H1 (cell line): ENCODE data around the gene GCK. TPM values are rescaled to one million over a fixed set of nuclear protein-coding genes. Genes with fewer than 3 reads are reported as not detected.

ENCODE experiments used
- CTCF ChIA-PET: fragments of 300-600 bp; sonication (Branson Sonifier 250); formaldehyde crosslinking; loops from one replicate; lab custom pipeline; 2021; ENCODE audit not compliant: partially characterized antibody; lab: Charles Lee
- POLR2A ChIA-PET: fragments of 300-600 bp; sonication (Branson Sonifier 250); formaldehyde crosslinking; loops from one replicate; lab custom pipeline; 2021; ENCODE audit warnings: inconsistent platforms; ENCODE audit not compliant: partially characterized antibody; lab: Charles Lee
- DNase-seq, 2 experiments: peaks; one replicate each; pipeline versions ENCODE4 v3.0.0 to v3.0.0-alpha.2; 2010 to 2022; ENCODE audit warnings: low spot score in 2 of 2, low read depth in 1 of 2, mixed read lengths in 1 of 2
- FAIRE-seq: peaks from 2 replicates; lab custom pipeline; 2011; peaks lifted over from hg19 to GRCh38; lab: Jason Lieb, UNC
- H2AFZ ChIP-seq: 2 replicates; pipeline ENCODE4 v1.8.1; 2012; ENCODE audit warnings: low read length, inconsistent platforms
- H2AK5ac ChIP-seq: 2 replicates; pipeline ENCODE4 v1.6.1; 2013; ENCODE audit warnings: low read depth, low read length
- H2BK120ac ChIP-seq: replicated peaks from 2 replicates; pipeline ENCODE3; 2013; ENCODE audit warnings: low read depth, low read length, inconsistent platforms
- H2BK12ac ChIP-seq: 2 replicates; pipeline ENCODE4 v1.6.1; 2013; ENCODE audit warnings: low read depth, low read length
- H2BK15ac ChIP-seq: 2 replicates; pipeline ENCODE4 v1.6.1; 2013; ENCODE audit warnings: low read length
- H2BK20ac ChIP-seq: 2 replicates; pipeline ENCODE4 v1.6.1; 2013; ENCODE audit warnings: low read length
- H2BK5ac ChIP-seq: 2 replicates; pipeline ENCODE4 v1.6.1; 2013; ENCODE audit warnings: low read depth, low read length
- H3K14ac ChIP-seq: 2 replicates; pipeline ENCODE4 v1.6.1; 2013; ENCODE audit warnings: inconsistent platforms; ENCODE audit not compliant: insufficient read length
- H3K18ac ChIP-seq: 2 replicates; pipeline ENCODE4 v1.6.1; 2013; ENCODE audit warnings: low read length; ENCODE audit errors: extremely low read depth
- H3K23ac ChIP-seq: 2 replicates; pipeline ENCODE4 v1.6.1; 2013; ENCODE audit warnings: inconsistent platforms; ENCODE audit not compliant: insufficient read length
- H3K23me2 ChIP-seq: 2 replicates; pipeline ENCODE4 v1.6.1; 2013; ENCODE audit warnings: low read depth, low read length
- H3K27ac ChIP-seq: 2 replicates; pipeline ENCODE4 v1.6.1; 2011; ENCODE audit warnings: low read depth, low read length, inconsistent platforms
- H3K27me3 ChIP-seq, 4 experiments: replicated peaks in 1 of 4; 1 replicate in 1 of 4; 2 replicates in 3 of 4; pipeline versions ENCODE4 v1.6.1 to v1.8.1; 2011 to 2013; ENCODE audit warnings: low read length in 3 of 4, mild to moderate bottlenecking in 3 of 4, inconsistent platforms in 2 of 4, mixed read lengths in 2 of 4, moderate library complexity in 1 of 4; ENCODE audit not compliant: control insufficient read depth in 3 of 4, insufficient read depth in 3 of 4; ENCODE audit errors: extremely low read depth in 1 of 4
- H3K36me3 ChIP-seq, 4 experiments: 2 replicates each; pipeline versions ENCODE4 v1.6.1 to v1.8.1; 2011 to 2013; ENCODE audit warnings: mild to moderate bottlenecking in 4 of 4, low read length in 3 of 4, moderate library complexity in 2 of 4, control low read depth in 1 of 4, inconsistent platforms in 1 of 4; ENCODE audit not compliant: insufficient read depth in 4 of 4, control insufficient read depth in 2 of 4
- H3K4ac ChIP-seq: replicated peaks from 2 replicates; pipeline ENCODE3; 2013; ENCODE audit warnings: low read length, low read depth, mixed read lengths, inconsistent platforms; ENCODE audit not compliant: insufficient read length
- H3K4me1 ChIP-seq, 4 experiments: replicated peaks in 1 of 4; 1 replicate in 1 of 4; 2 replicates in 3 of 4; pipeline versions ENCODE4 v1.6.1 to v1.8.1; 2011 to 2013; ENCODE audit warnings: low read length in 3 of 4, inconsistent platforms in 2 of 4, mixed read lengths in 1 of 4; ENCODE audit not compliant: insufficient read depth in 4 of 4, control insufficient read depth in 3 of 4
- H3K4me2 ChIP-seq, 2 experiments: 2 replicates each; pipeline versions ENCODE4 v1.6.1 to v1.8.1; 2011 to 2013; ENCODE audit warnings: low read depth in 2 of 2, low read length in 2 of 2, control low read depth in 1 of 2, inconsistent platforms in 1 of 2, mild to moderate bottlenecking in 1 of 2; ENCODE audit not compliant: insufficient read depth in 1 of 2
- H3K4me3 ChIP-seq, 4 experiments: fragments of 200-600, 300-600 bp in 1 of 4; sonication (generic), shearing (Covaris generic), sonication (Bioruptor Twin) in 1 of 4; 2 replicates each; pipeline versions ENCODE4 v1.5.1 to v1.8.1; 2011 to 2016; ENCODE audit warnings: low read length in 4 of 4, low read depth in 3 of 4, control low read depth in 2 of 4, inconsistent platforms in 2 of 4, mild to moderate bottlenecking in 2 of 4, mixed read lengths in 1 of 4, moderate library complexity in 1 of 4; ENCODE audit not compliant: insufficient read depth in 2 of 4; ENCODE audit errors: extremely low read depth in 1 of 4
- H3K56ac ChIP-seq: replicated peaks from 2 replicates; pipeline ENCODE3; 2013; ENCODE audit warnings: low read depth, mild to moderate bottlenecking, mixed read lengths, low read length, inconsistent platforms; ENCODE audit not compliant: insufficient read length
- H3K79me1 ChIP-seq: 2 replicates; pipeline ENCODE4 v1.6.1; 2013; ENCODE audit warnings: low read depth, low read length, control low read depth
- H3K79me2 ChIP-seq, 2 experiments: 2 replicates each; pipeline versions ENCODE4 v1.6.1 to v1.8.1; 2012 to 2013; ENCODE audit warnings: low read length in 2 of 2, mild to moderate bottlenecking in 2 of 2, inconsistent platforms in 1 of 2; ENCODE audit not compliant: insufficient read depth in 2 of 2, control insufficient read depth in 1 of 2
- H3K9ac ChIP-seq, 4 experiments: replicated peaks in 1 of 4; 1 replicate in 1 of 4; 2 replicates in 3 of 4; pipeline versions ENCODE4 v1.6.1 to v1.8.1; 2011 to 2013; ENCODE audit warnings: low read depth in 3 of 4, low read length in 3 of 4, control low read depth in 2 of 4, mild to moderate bottlenecking in 2 of 4, moderate library complexity in 2 of 4, inconsistent platforms in 1 of 4; ENCODE audit errors: extremely low read depth in 1 of 4
- H3K9me3 ChIP-seq, 2 experiments: 2 replicates each; pipeline versions ENCODE4 v1.6.1 to v1.8.1; 2012 to 2013; ENCODE audit warnings: mild to moderate bottlenecking in 2 of 2, moderate library complexity in 2 of 2, control low read depth in 1 of 2, inconsistent platforms in 1 of 2, low read depth in 1 of 2, low read length in 1 of 2, mixed read lengths in 1 of 2; ENCODE audit not compliant: insufficient read depth in 2 of 2
- H4K20me1 ChIP-seq, 2 experiments: replicated peaks in 1 of 2; 2 replicates each; pipeline versions ENCODE3 to v1.8.1; 2011 to 2013; ENCODE audit warnings: inconsistent platforms in 2 of 2, low read length in 2 of 2, mild to moderate bottlenecking in 1 of 2; ENCODE audit not compliant: insufficient read depth in 2 of 2, control insufficient read depth in 1 of 2
- H4K5ac ChIP-seq: 2 replicates; pipeline ENCODE4 v1.6.1; 2013; ENCODE audit warnings: low read length, low read depth, mixed read lengths, inconsistent platforms; ENCODE audit not compliant: insufficient read length
- H4K8ac ChIP-seq: 2 replicates; pipeline ENCODE4 v1.8.0; 2013; ENCODE audit warnings: mild to moderate bottlenecking, moderate library complexity, low read length, inconsistent platforms; ENCODE audit not compliant: insufficient read depth; ENCODE audit errors: extremely low read depth
- H4K91ac ChIP-seq: replicated peaks from 2 replicates; pipeline ENCODE3; 2013; ENCODE audit warnings: low read length, mixed read lengths, inconsistent platforms; ENCODE audit not compliant: insufficient read length
- CHD2 ChIP-seq: IDR thresholded peaks from 2 replicates; pipeline ENCODE4 v1.6.1; 2012; ENCODE audit warnings: low read length, improper control_type of control experiment
- NRF1 ChIP-seq: IDR thresholded peaks from 2 replicates; pipeline ENCODE4 v1.6.1; 2011; ENCODE audit warnings: mild to moderate bottlenecking, low read depth, low read length, improper control_type of control experiment
- RFX5 ChIP-seq: IDR thresholded peaks from 2 replicates; pipeline ENCODE4 v1.6.1; 2011; ENCODE audit warnings: low read depth, low read length, improper control_type of control experiment, borderline replicate concordance
- SAP30 ChIP-seq: fragments of 300-600 bp; sonication (generic); IDR thresholded peaks from 2 replicates; pipeline ENCODE4 v1.7.1; 2012; ENCODE audit warnings: low read length, moderate library complexity, mild to moderate bottlenecking, inconsistent platforms; ENCODE audit not compliant: insufficient read depth, insufficient replicate concordance
- SIN3A ChIP-seq, 2 experiments: IDR thresholded peaks in 1 of 2; conservative IDR thresholded peaks in 1 of 2; 2 replicates each; pipeline ENCODE4 v1.6.1; 2011 to 2012; ENCODE audit warnings: low read length in 2 of 2, improper control_type of control experiment in 1 of 2, low read depth in 1 of 2, mild to moderate bottlenecking in 1 of 2
- SP1 ChIP-seq: IDR thresholded peaks from 2 replicates; pipeline ENCODE4 v1.6.1; 2011; ENCODE audit warnings: low read depth, low read length
- SRF ChIP-seq: IDR thresholded peaks from 2 replicates; pipeline ENCODE4 v1.6.1; 2011; ENCODE audit warnings: mild to moderate bottlenecking, low read depth, low read length, moderate library complexity
- SUZ12 ChIP-seq: fragments of 200-600 bp; sonication (generic); IDR thresholded peaks from 2 replicates; pipeline ENCODE4 v1.6.1; 2012; ENCODE audit warnings: mild to moderate bottlenecking, inconsistent platforms, low read length, moderate library complexity, mixed read lengths
- TCF12 ChIP-seq: IDR thresholded peaks from 2 replicates; pipeline ENCODE4 v1.6.1; 2011; ENCODE audit warnings: low read depth, mild to moderate bottlenecking, low read length
- WGBS, 2 experiments: shearing (Covaris generic) in 1 of 2; methylation state at CpG; one replicate each; pipeline versions ENCODE4 v1.1.6 to v1.1.7; 2013 to 2015; ENCODE audit warnings: low lambda C conversion rate in 2 of 2, mixed read lengths in 2 of 2, inconsistent platforms in 1 of 2, low coverage in 1 of 2, missing lambda C conversion rate in 1 of 2; ENCODE audit not compliant: insufficient replicate concordance in 2 of 2, insufficient coverage in 1 of 2, insufficient read length in 1 of 2; ENCODE audit errors: extremely low coverage in 1 of 2, missing lambda C conversion rate in 1 of 2; 5-methylcytosine and 5-hydroxymethylcytosine counted together
- polyA plus RNA-seq, 7 experiments: library from polyadenylated mRNA; depleted of rRNA in 3 of 7; stranded (reverse) in 5 of 7; unstranded in 2 of 7; fragments of >200 nt in 5 of 7; fragments of 200-250 nt in 2 of 7; gene quantifications; 1 replicate in 5 of 7; 2 replicates in 1 of 7; 4 replicates in 1 of 7; pipeline versions ENCODE4 v1.2.1 to v1.2.3, GENCODE V29; 2011 to 2013; ENCODE audit warnings: missing spikeins in 2 of 7, mixed read lengths in 2 of 7
- total RNA-seq: library from RNA; stranded (reverse); fragmentation: NEBNext Ultra II Directional; extraction: Animal tissue kit (Norgen Biotek cat#: 25700); gene quantifications from 2 replicates; pipeline ENCODE4 v1.2.1, GENCODE V29; 2021
- TF ChIP-seq, protein P1 (sequence below): IDR thresholded peaks from 2 replicates; pipeline ENCODE4 v1.6.1; 2012; ENCODE audit warnings: inconsistent platforms

The GCK gene
- total and polyA plus RNA-seq, 2 of the 8 experiments (the other 6 are each of a cell fraction or from before 2014, with no cell fraction given), result 2.4 to 4.9 TPM

DNA sequence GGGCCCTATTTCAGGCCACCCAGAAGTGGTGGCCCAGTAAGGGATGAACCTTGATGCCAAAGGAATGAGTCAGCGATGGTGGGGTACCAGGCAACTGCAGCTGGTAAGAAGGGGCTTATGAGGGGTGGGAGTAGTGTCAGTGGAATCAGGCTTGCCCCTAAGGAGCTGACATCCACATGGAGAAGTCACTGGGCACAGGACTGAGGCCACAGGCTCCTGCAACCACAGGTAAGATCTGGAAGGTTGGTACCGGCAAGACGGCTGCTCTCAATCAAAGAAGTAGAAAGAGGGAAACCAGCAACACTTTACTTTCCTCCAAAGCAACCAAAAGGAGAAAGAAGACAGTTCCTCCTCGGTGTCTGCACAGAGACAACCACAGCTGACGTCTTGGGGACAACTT lies 2.5 kb downstream of the GCK start:
- 81% methylated on average over 5 of the region's 5 CpGs; no CpG with 5 or more reads in 1 of the 2 experiments for WGBS, 2 experiments
- no peak overlapping the region for H2BK120ac ChIP-seq
- no peaks in the 10 kb centered on the region for H3K79me1 ChIP-seq

More for the DNA sequence above, 2.5 kb downstream of the GCK start:
- Histone ChIP-seq H2BK20ac (no peak overlapping the region), H3K27ac (no peak overlapping the region), H2AFZ (no peak overlapping the region), H3K9me3 (peaks cover 10 to 12% of the 10 kb centered on the region in 2 experiments; a peak in 2 of 4 replicates), H2BK5ac (no peak overlapping the region), H3K9ac (no peak overlapping the region), H3K4ac (no peak overlapping the region), H3K56ac (no peak overlapping the region), H4K20me1 (no peaks in the 10 kb centered on the region), H3K27me3 (peaks cover 0 to 3% (median 0%) of the 10 kb centered on the region in 4 experiments; a peak in 2 of 7 replicates), H3K36me3 (no peaks in the 10 kb centered on the region), H3K4me3 (no peak overlapping the region), H3K23ac (no peak overlapping the region), H3K79me2 (no peaks in the 10 kb centered on the region), H3K23me2 (no peaks in the 10 kb centered on the region), H2BK12ac (0 out of 2 replicates have a peak overlapping the region, but pooled peaks have one; percentile 27), H3K4me1 (peaks cover 0 to 4% (median 0%) of the 10 kb centered on the region in 4 experiments; a peak in 4 of 7 replicates), H2AK5ac (no peak overlapping the region; the same call in 1 of the 2 replicates), H2BK15ac (no peak overlapping the region), H4K91ac (no peak overlapping the region), H3K4me2 (no peak overlapping the region), H3K14ac (no peak overlapping the region), H4K8ac (no peak overlapping the region), H3K18ac (no peak overlapping the region), H4K5ac (no peak overlapping the region)
- TF ChIP-seq NRF1 (no peak), CHD2 (no peak), TCF12 (no peak), RFX5 (no peak), SRF (no peak), SP1 (no peak), SUZ12 (no peak), SAP30 (no peak), SIN3A (conservative IDR thresholded peaks at IDR 0.05 in 1 of 2, IDR thresholded peaks at IDR 0.05 in 1 of 2; ENCODE audit: low read depth in 1 of 2, low read length in 2 of 2) (no peak)
- TF ChIP-seq, protein P1, sequence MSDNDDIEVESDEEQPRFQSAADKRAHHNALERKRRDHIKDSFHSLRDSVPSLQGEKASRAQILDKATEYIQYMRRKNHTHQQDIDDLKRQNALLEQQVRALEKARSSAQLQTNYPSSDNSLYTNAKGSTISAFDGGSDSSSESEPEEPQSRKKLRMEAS, result no peak
- FAIRE-seq (no peak), DNase-seq (no peak)
- CTCF ChIA-PET, result interaction anchor here (1.1 kb wide), 1 partner anchor 9 kb away, joined by 3 read pairs; no protein-coding TSS in a partner anchor
- POLR2A ChIA-PET, result no interaction called here
